Colonic mucosa (tissue), 4 donors: ENCODE measurements around the gene ENPP6. TPM values are rescaled to one million over a fixed set of nuclear protein-coding genes. Genes with fewer than 3 reads are reported as not detected.
A peak's percentile ranks its signal among the peaks of the same experiment; 100 is the strongest.

Experiments
- DNase-seq: peaks from one replicate; pipeline ENCODE4 v3.0.0-alpha.2; 2020
- H3K27ac ChIP-seq: fragments of 200-600 bp; one replicate; pipeline ENCODE4 v1.8.0; 2021
- H3K27me3 ChIP-seq: fragments of 200-600 bp; one replicate; pipeline ENCODE4 v1.8.0; 2021
- H3K36me3 ChIP-seq: fragments of 200-600 bp; one replicate; pipeline ENCODE4 v1.8.0; 2021
- H3K4me1 ChIP-seq: fragments of 200-600 bp; one replicate; pipeline ENCODE4 v1.8.0; 2021; ENCODE audit warnings: mild to moderate bottlenecking
- H3K4me3 ChIP-seq: fragments of 200-600 bp; one replicate; pipeline ENCODE4 v1.8.0; 2021
- H3K9ac ChIP-seq, 2 donors: one replicate each; pipeline ENCODE4 v1.7.0; 2013; ENCODE audit warnings: control low read depth in 2 of 2, low read depth in 2 of 2, low read length in 2 of 2
- H3K9me3 ChIP-seq: fragments of 200-600 bp; one replicate; pipeline ENCODE4 v1.8.0; 2021
- CTCF ChIP-seq: fragments of 200-600 bp; IDR thresholded peaks from one replicate; pipeline ENCODE4 v1.8.0; 2022; ENCODE audit warnings: antibody characterized with exemption, mild to moderate bottlenecking
- intact Hi-C: fragments of 100-400 bp; cut with DNase I; formaldehyde crosslinking; loops from one replicate; pipeline ENCODE4 v1.14.1; 2022
- total RNA-seq, 2 donors: library from RNA; stranded (reverse); fragmentation: NEBNext Ultra II Directional in 1 of 2; extraction: Animal tissue kit (Norgen Biotek cat#: 25700) in 1 of 2; gene quantifications; one replicate each; pipeline ENCODE4 v1.2.1, GENCODE V29; 2021
- donor health status: healthy.
- donor health status: DM: no; HTN: no; CAD: no.
- donor health status: DM: no; HTN: no; CAD: no.

The ENPP6 gene
- total RNA-seq, 2 donors from 2014 or later, result 0.27 to 0.53 TPM

- Histone ChIP-seq H3K9me3 (no peaks in the 10 kb centered on the region), H3K27me3 (no peaks in the 10 kb centered on the region), H3K4me1 (no peaks in the 10 kb centered on the region), H3K4me3 (no peak overlapping the region), H3K36me3 (no peaks in the 10 kb centered on the region), H3K27ac (no peak overlapping the region), H3K9ac (no peak overlapping the region)
- no peak for TF ChIP-seq CTCF
- DNase-seq, result no peak
- intact Hi-C loops, result no loop called here
Measured at GRCh38 chr4:184062769-184063168, 154.9 kb downstream of the ENPP6 start.

GRCh38 chr4:184061582-184061981, 156.1 kb downstream of the ENPP6 start:
- intact Hi-C loops, result no loop called here
- Histone ChIP-seq H3K36me3 (no peaks in the 10 kb centered on the region), H3K4me3 (no peak overlapping the region), H3K9me3 (no peaks in the 10 kb centered on the region), H3K4me1 (no peaks in the 10 kb centered on the region), H3K27ac (no peak overlapping the region), H3K27me3 (no peaks in the 10 kb centered on the region), H3K9ac (no peak overlapping the region)
- TF ChIP-seq CTCF, result no peak
- no peak for DNase-seq

GRCh38 chr4:184059099-184059498, 158.6 kb downstream of the ENPP6 start:
- no peak for DNase-seq
- H3K9me3 ChIP-seq, result no peaks in the 10 kb centered on the region
- H3K36me3 ChIP-seq, result no peaks in the 10 kb centered on the region
- H3K9ac ChIP-seq, result no peak overlapping the region
- intact Hi-C loops, result no loop called here
- H3K27me3 ChIP-seq, result no peaks in the 10 kb centered on the region
- no peak overlapping the region for H3K27ac ChIP-seq
- TF ChIP-seq CTCF, result no peak
- H3K4me3 ChIP-seq, result no peak overlapping the region
- H3K4me1 ChIP-seq, result no peaks in the 10 kb centered on the region

- no peak for DNase-seq
- Histone ChIP-seq H3K27ac (no peak overlapping the region), H3K27me3 (no peaks in the 10 kb centered on the region), H3K4me1 (no peaks in the 10 kb centered on the region), H3K9me3 (no peaks in the 10 kb centered on the region), H3K4me3 (no peak overlapping the region), H3K36me3 (no peaks in the 10 kb centered on the region), H3K9ac (no peak overlapping the region)
- intact Hi-C loops, result no loop called here
- no peak for TF ChIP-seq CTCF
Measured at GRCh38 chr4:184058026-184058425, 159.6 kb downstream of the ENPP6 start.

- H3K4me3 ChIP-seq, result no peak overlapping the region
- H3K36me3 ChIP-seq, result no peaks in the 10 kb centered on the region
- no peak overlapping the region for H3K9ac ChIP-seq
- no peak for DNase-seq
- intact Hi-C loops, result no loop called here
- H3K9me3 ChIP-seq, result no peaks in the 10 kb centered on the region
- H3K27ac ChIP-seq, result no peak overlapping the region
- no peak for TF ChIP-seq CTCF
- no peaks in the 10 kb centered on the region for H3K4me1 ChIP-seq
- no peaks in the 10 kb centered on the region for H3K27me3 ChIP-seq
Measured at GRCh38 chr4:184056877-184057276, 160.8 kb downstream of the ENPP6 start.

- intact Hi-C loops, result no loop called here
- Histone ChIP-seq H3K4me1 (no peaks in the 10 kb centered on the region), H3K9ac (no peak overlapping the region), H3K36me3 (no peaks in the 10 kb centered on the region), H3K9me3 (no peaks in the 10 kb centered on the region), H3K27ac (no peak overlapping the region), H3K4me3 (no peak overlapping the region), H3K27me3 (no peaks in the 10 kb centered on the region)
- DNase-seq, result peak; percentile 33
- TF ChIP-seq CTCF, result no peak
Measured at GRCh38 chr4:184053434-184053833, 164.2 kb downstream of the ENPP6 start.
